HG03045 (cell line): ENCODE data around the gene NRG2.

Source experiments
- ATAC-seq: cut with Tn5 transposase; IDR thresholded peaks from one replicate; pipeline ENCODE4 v1.9.1; 2021; ENCODE audit warnings: mild to moderate bottlenecking, moderate library complexity; ENCODE audit not compliant: unreplicated experiment

The NRG2 gene

GRCh38 chr5:139821806-139822552, 221.1 kb downstream of the NRG2 start:
- no peak for ATAC-seq

DNA sequence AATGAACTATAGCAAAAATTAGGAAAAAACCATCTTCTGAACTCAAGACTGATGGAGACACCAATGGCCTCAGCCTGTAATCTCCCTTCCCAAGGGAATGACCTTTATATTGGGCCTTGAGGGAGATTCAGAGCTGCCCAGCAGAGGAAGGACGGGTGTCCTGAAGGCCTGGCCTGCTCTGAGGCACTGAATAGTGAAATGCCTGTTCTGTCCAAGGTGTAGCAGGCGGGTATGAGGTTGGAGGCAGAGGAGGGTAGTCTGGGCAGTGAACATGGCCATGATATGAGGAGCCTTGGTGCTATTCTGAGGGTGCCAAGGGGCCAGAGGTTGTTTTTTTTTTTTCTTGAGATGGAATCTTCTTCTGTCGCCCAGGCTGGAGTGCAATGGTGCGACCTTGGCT, 222.5 kb downstream of the NRG2 start:
- ATAC-seq, result no peak

GRCh38 chr5:139820130-139820529, 223.0 kb downstream of the NRG2 start:
- no peak for ATAC-seq

- ATAC-seq, result no peak
Measured at GRCh38 chr5:139817970-139818369, 225.1 kb downstream of the NRG2 start.

- no peak for ATAC-seq
Measured at GRCh38 chr5:139817362-139817761, 225.7 kb downstream of the NRG2 start.

DNA sequence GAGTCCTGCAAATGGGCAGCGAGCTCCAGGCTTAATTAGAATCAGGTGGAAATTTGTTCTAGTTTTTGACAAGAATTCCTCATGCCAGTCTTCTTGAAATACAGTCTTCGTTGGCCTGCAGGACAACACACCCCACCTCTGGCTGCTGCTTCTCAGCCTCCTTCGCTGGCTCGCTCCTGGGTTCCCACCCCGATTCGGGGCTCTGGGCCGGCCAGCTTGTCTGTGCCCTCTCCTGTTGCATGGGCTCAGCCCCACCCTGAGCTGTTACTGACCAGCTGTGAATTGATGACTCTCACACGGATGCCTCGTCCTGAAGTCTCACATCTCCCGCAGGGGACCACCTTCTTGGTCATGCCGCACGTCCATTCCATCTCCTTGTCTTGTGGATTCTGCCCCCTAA, 226.5 kb downstream of the NRG2 start:
- no peak for ATAC-seq

DNA sequence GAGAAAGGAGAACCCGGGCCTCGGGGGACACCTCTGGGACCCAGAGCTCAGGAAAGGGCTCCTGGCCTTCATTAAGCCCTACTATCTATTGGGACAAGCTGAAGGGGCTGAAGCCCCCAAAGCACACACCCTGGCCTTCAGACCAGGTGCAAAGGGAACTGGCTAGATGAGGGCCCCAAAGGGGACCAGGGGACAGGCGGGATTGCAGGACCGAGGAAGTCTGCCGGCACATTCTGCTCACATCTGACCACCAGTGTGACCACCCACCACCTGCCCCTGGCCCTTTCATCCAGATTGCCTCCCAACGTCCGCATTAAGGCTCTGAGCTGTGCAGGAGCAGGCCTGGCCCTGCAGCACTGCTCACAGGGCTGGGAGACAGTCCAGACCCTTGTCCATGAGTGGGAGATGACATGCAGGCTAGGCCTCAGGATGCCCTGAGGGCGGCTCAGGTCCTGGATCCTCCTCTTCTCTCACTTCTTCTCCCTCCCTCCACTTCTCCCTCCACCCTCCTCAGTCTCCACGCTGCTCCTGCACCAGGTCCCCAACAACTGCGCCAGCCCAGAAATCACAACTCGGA, 228.3 kb downstream of the NRG2 start:
- ATAC-seq, result no peak

DNA sequence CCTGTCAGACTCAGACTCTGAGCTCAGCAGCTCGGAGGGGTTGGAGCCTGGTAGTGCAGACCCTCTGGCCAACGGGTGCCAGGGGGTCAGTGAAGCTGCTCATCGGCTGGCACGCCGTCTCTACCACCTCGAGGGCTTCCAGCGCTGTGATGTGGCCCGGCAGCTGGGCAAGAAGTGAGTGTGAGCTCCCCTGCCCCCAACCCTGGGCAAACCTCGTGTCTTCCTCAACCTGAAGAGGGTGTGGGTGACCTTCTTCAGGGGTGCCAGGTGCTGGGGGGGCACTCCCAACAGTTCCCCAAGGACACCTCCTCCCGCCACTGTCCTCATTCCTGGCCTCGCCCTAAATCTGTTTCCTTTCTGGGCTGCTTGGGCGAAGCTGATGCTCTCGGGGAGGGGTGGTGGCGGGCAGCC, 228.9 kb downstream of the NRG2 start:
- no peak for ATAC-seq

DNA sequence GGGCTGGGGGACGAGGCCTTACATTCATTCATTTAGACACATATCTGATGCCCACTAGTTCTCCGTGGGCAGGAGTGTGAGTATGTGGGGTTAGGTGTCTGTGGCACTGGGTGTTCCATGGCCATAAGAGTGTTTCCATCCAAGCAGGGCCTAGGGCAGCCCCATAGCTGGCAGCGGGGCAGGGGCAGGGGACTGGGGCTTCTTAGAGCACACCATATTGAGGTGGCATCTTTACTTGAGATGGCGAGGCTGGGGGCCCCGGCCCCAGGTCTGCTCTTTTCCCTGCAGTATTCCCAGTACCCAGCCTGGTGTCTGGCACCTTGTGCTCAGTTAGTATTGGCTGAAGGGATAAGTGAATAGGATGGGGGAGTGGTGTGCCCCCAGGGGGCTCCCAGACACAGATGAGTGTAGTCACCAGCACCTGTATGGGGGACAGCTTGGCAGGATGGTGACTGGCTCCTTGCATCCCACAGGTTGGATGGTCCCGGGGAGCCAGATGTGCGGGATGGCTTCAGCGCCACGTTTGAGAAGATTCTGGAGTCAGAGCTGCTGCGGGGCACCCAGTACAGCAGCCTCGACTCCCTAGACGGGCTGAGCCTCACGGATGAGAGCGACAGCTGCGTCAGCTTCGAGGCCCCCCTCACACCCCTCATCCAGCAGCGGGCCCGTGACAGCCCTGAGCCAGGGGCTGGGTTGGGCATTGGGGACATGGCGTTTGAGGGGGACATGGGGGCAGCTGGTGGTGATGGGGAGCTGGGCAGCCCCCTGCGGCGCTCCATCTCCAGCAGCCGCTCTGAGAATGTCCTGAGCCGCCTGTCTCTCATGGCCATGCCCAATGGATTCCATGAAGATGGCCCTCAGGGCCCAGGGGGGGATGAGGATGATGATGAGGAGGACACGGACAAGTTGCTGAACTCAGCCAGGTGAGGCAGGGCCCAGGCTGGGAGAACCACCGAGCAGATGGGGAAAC, 230.0 kb downstream of the NRG2 start:
- ATAC-seq, result no peak

GRCh38 chr5:139812323-139812722, 230.8 kb downstream of the NRG2 start:
- no peak for ATAC-seq

DNA sequence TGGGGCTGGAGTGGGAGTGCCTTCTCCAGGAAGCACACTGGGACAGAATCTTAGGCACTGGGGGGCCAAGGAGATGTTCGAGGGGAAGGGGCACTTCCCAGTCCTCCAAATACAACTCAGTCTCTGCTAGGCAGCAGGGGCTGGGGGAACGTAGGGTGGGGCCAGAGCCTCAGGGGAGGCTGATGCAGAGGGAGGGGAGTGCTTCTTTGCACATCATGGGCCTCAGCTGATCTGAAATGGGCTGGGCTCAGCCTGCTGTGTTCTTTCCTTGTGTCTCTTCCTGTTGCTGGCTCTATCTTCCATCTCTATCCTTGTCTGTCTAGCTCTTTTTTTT, 231.9 kb downstream of the NRG2 start:
- ATAC-seq, result no peak

- no peak for ATAC-seq
Measured at GRCh38 chr5:139810341-139811273, 232.5 kb downstream of the NRG2 start.

GRCh38 chr5:139809331-139809810, 233.7 kb downstream of the NRG2 start:
- ATAC-seq, result no peak

DNA sequence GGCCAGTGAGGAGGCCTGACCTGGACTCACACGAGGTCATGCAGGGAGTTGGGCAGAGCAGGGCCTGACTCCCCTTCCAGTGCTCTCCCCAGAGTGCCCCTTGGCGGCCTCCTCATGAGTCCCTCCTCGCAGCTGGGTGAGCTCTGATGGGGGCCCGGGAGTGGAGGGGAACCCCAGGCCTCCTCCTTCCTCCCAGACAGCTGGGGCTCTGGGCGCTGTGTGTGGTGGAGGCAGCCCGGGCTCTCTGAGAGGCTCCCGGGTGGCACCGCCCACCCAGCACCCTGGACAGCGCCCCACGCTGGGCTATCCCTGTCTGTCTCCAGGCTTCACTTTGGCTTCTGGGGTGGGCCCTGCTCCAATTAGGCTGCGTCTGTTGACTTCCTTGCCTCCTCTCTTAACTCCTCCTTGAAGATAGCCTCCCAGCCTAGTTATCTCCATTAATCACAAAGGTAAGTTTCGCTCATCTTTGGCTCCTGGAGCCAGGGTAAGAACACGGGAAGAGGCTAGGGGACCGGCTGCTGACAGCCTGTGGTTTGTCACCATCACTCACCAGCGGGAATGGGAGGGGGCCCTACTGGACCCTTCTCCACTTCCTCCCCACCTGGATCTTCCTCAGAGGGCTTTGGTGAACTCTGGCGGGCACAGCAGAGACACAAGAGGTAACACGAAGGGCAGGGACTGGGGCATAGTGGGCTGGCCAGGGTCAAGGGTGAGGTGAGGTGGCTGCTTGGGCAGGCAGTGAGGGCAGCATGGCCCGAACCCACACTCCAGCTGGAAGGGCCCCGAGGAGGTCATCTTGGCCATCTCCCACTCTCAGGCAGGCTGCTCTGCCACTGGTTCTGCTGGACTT, 234.4 kb downstream of the NRG2 start:
- no peak for ATAC-seq

GRCh38 chr5:139807647-139808030, 235.5 kb downstream of the NRG2 start:
- no peak for ATAC-seq

GRCh38 chr5:139806726-139807646, 236.1 kb downstream of the NRG2 start:
- no peak for ATAC-seq

DNA sequence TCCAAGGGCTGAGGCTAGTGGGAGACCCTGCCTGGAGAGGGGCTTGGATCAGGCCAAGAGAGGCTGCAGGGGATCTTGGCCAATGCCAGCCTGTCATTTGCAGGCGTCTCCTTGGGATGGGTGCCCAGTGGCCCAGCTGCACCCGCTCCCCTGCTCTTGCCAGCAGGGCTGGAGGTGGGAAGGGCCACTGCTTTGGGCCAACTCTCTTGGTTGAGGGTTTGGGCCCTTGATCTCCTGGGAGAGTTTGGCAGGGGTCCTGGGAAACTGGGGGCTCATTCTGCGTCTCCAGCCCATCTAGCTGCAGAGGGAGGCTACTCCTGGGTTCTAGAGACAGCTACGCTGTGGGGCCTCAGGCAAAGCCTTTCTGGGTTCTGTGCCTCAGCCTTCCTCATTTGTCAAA, 237.0 kb downstream of the NRG2 start:
- no peak for ATAC-seq

- ATAC-seq, result no peak
Measured at GRCh38 chr5:139805545-139805944, 237.6 kb downstream of the NRG2 start.
